22Rv1 (cell line): Measurements from ENCODE around the gene GPR108.

Source experiments
- ZFX ChIP-seq: fragments of 450-650 bp; IDR thresholded peaks from 2 replicates; pipeline ENCODE4 v1.6.1; 2017; ENCODE audit warnings: antibody characterized with exemption, borderline replicate concordance
- TF ChIP-seq, protein P1 (sequence below): fragments of 450-650 bp; IDR thresholded peaks from 2 replicates; pipeline ENCODE4 v1.5.1; 2017; ENCODE audit warnings: mild to moderate bottlenecking

DNA sequence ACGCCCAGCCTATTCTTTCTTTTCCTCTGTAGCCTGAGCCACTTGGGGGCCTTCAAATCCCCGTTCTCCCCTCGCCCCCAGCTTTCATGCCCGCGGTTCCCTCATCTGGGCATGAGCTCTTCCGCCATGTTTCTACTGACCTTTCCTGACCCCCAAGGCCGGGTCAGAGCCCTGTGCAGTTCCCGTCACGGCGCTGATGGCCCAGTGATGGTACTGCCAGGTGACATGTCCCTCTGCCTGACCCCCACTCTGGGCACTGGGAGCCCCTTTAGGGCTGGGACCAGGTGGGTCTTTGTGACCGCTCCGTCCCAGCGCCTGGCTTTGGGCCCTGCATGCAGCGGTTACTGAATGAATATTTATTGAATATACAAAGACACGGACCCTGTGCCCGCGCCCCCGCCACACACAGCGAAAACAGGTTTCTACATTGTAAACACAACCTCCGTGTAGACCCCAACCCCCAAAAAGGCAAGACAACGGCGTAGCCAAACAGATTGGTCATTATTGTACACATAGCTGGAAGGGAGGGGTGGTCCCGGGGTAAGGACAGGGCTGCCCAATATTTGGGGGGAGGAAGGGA is 7.7 kb downstream of the GPR108 start:
- TF ChIP-seq, protein P1, sequence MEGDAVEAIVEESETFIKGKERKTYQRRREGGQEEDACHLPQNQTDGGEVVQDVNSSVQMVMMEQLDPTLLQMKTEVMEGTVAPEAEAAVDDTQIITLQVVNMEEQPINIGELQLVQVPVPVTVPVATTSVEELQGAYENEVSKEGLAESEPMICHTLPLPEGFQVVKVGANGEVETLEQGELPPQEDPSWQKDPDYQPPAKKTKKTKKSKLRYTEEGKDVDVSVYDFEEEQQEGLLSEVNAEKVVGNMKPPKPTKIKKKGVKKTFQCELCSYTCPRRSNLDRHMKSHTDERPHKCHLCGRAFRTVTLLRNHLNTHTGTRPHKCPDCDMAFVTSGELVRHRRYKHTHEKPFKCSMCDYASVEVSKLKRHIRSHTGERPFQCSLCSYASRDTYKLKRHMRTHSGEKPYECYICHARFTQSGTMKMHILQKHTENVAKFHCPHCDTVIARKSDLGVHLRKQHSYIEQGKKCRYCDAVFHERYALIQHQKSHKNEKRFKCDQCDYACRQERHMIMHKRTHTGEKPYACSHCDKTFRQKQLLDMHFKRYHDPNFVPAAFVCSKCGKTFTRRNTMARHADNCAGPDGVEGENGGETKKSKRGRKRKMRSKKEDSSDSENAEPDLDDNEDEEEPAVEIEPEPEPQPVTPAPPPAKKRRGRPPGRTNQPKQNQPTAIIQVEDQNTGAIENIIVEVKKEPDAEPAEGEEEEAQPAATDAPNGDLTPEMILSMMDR: no peak
- no peak for TF ChIP-seq ZFX
